HG02763 (cell line): Measurements from ENCODE around the gene PYM1.

Experiments used
- ATAC-seq: cut with Tn5 transposase; IDR thresholded peaks from one replicate; pipeline ENCODE4 v1.9.1; 2021; ENCODE audit warnings: mild to moderate bottlenecking, moderate library complexity; ENCODE audit not compliant: unreplicated experiment

Gene PYM1

DNA sequence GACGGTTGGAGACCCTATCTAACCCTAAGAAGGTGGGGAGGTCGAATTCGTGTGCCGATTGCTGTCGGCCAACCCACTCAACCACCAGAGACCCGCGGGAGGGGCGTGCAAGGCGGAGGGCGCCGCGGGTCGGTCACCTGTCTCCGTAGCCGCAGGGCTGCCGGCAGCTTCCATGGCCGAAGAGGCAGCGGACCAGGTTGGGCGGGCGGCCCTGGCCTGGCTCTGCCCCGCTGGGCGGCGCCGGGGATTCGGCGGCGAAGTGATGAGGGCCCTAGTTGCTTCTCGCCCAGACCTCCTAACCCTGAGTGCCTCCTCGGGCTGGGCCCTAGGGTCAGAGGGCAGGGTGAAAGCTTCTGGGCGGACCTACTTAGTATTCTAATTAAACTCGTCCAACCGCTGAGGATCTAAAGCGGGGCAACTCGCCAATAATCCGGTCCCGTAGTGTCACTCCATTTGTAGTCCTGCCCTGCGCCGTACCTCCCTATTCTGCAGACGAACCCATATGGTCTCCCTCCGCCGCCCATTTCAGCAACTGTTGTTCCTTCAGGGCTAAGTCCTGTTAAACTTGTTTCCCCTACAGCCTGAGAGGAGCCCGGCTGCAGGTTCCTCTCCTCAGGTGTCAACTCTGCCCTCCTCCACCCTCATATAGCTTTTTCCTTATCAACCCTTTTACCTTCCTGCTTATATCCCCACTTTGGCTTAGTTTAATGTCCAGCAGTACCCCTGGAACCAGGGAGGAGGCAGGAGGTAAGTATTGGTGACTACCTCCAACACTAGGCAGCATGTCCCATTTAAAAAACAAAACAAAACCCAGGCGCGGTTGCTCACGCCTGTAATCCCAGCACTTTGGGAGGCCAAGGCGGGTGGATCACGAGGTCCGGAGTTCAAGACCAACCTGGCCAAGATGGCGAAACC is at the start of gene PYM1:
TSS of gene PYM1 (minus strand) at position 307 of the 915 bp plus-strand sequence. CDS start at position 174, 133 bp downstream.
- ATAC-seq = peak; percentile 34

DNA sequence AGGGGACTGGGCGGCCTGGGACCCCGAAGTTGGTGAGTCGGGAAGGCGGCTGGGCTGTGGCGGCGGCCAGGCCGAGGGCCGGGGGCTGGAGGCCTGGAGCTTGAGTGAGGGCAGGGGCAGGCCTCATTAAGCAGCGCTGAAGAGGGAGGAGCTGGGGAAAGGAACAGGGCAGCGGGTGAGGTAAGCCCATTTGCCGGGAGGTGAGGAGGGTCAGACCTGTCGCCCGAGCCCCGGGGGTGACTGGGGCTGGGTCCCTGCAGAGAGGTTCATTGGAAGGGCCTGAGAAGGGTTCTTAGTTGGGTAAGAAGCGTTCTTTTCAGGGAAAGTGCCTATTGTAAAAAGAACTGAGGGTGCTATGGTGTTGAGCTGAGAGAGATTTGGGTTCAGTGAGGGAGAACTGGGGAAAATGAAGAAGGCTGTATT is 46.6 kb upstream of the PYM1 start:
- ATAC-seq = peak; percentile 9

DNA sequence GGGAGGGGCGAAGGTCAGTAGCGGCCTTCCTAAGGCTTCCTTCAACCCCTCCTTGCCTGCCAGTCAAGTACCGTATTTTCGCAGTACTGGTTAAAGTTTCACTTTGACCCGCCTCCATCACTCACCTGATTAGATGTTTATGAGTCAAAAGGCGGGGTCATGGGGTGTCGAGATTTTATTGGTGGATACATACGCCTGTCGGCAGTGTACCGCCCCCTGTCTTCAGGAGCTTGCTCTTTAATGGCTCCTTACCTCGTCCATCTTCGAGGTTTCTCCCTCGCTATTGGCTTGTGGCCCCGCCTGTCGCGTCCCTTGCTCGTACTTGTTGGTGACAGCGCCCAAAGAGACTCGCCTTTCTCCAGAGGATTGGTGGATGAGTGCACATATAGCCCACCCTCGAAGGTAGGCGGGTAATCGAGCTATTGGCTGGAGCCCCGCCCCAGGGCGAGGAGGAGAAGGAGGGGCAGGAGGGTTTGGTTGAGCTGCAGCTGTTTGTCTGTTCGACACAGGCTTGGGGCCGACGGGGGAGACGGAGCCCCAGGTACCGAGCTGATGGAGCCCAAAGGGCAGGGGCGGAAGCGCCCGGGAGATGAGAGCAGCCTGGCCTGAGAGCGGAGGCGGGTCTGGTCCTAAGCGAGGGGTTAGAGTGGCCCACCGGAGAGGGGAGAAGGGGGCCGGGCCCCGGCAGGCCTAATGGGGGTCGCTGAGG is 46.1 kb upstream of the PYM1 start, which contains the start of gene RAB5B:
TSS of gene RAB5B (plus strand) at position 480 of the 709 bp plus-strand sequence. CDS start 12,883 bp downstream, outside the sequence.
- ATAC-seq = peak; percentile 88

DNA sequence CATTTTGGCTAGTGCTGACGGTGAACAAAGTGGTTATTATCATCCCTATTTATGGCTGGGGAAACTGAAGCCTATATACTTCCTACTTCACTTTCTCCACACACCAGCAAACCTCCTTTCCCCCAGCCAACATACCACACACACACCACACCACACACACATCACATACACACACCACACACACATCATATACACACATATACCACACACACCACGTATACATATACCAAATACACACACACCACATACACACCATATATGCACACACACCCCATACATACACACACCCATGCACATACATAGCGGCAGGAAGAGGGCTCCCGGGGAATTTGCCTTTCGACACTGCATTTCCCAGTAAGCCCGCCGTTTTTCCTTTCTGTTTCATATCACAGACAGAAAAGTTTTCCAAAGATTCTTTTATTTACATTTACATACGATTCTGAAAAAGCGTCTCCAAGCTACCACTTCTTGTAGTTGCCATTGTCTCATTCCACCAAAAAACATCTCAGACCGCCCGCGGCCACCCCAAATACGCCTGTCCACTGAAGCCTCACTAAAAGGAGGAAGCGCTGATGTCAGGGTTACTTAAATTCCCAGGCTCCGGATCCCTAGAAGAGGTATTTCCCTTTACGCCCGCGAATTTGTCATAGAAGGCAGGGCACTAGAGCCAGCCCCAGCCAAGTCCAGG is 45.4 kb upstream of the PYM1 start:
- no peak for ATAC-seq

DNA sequence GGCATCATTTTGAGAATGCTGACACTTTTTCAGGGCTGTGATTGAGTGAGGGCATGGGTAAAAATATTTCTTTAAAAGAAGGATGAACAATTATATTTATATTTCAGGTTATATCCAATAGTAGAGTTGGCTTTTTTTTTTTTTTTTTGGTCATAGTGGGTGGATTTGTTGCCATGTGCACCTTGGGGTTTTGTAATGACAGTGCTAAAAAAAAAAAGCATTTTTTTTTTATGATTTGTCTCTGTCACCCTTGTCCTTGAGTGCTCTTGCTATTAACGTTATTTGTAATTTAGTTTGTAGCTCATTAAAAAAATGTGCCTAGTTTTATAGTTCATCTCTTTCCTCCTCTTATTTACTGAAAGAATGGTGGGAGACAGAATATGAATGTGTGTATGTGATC is 44.8 kb upstream of the PYM1 start:
- ATAC-seq = no peak

- ATAC-seq = no peak
Observed at GRCh38 chr12:55972042-55972441, 44.3 kb upstream of the PYM1 start.

DNA sequence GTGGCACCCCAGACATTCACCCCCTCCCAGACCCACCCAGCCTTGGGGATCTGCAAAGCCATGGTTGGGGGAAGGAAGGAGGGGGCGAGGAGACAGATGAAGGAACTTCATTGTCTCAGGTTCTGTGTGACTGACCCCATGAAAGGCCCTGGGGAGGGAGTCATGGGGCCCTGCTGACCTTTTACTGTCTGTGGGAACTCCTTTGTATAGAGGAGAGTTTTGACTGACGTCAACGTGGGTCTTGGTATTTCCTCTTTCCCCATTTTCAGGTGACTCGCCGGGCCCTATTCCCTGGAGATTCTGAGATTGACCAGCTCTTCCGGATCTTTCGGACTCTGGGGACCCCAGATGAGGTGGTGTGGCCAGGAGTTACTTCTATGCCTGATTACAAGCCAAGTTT is 43.1 kb upstream of the PYM1 start:
- ATAC-seq = no peak

DNA sequence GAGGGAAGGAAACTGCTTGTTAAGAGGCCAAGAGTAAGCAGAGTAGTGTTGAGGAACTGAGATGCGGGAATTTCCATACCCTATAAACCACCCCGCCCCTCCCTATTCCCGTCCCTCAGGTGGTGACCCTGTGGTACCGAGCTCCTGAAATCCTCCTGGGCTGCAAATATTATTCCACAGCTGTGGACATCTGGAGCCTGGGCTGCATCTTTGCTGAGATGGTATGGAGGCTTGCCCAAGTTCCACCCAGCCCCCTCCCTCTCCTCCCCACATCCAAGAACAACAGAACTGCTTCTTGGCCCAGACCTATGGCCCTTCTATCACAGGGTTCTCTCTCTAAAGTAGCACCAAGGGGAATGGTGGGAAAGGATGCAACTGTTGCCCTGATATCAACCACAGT is 41.7 kb upstream of the PYM1 start:
- ATAC-seq = no peak

GRCh38 chr12:55966408-55967281 is 39.0 kb upstream of the PYM1 start, which contains the start of gene CDK2:
Gene CDK2 (plus strand): TSS chr12:55966830. CDS start chr12:55967009, 179 bp downstream.
- ATAC-seq = peak; percentile 97

DNA sequence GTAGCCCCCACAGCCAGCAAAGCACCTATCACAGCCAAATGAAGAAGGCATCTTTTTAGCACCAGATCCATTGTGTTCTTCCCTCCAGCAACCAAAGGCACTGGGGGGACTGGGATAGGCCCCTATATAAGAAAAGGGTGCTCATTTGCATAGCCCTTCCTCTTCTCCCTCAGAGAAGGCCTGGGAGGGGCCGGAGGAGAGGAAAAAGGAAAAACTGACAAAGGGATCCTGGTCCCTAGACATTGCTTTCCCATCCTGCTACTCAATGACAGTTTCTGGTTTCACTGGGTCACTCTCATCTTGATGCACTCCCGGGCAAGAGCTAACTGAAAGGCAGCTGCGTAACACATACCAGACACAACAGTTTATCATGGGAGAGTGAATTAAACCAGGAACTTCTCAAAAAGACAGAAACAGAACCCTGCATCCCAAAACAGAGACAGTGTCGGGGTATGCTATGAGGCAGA is 38.3 kb upstream of the PYM1 start, which contains the start of gene PMEL:
TSS of gene PMEL (minus strand) at position 102 of the 467 bp plus-strand sequence. CDS start at position 71, 31 bp downstream.
- no peak for ATAC-seq

DNA sequence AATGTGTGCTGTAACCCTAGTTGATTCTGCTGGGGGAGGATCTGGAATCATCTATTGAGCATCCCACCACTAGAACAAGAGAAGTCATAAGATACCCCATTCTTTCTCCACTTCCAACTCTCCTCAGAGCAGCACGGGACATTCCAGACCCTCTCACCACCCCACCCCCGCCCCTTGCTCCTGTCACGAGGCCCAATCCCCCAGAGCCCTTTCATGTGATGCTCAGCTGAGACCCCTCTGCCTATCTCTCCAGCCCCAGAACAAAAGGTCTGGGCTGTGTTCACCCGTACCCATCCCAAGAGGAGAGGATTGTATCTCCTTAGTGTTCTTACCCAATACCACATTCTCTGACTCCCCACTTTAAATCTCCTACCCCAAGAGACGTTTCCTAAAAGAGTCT is 37.5 kb upstream of the PYM1 start:
- no peak for ATAC-seq

DNA sequence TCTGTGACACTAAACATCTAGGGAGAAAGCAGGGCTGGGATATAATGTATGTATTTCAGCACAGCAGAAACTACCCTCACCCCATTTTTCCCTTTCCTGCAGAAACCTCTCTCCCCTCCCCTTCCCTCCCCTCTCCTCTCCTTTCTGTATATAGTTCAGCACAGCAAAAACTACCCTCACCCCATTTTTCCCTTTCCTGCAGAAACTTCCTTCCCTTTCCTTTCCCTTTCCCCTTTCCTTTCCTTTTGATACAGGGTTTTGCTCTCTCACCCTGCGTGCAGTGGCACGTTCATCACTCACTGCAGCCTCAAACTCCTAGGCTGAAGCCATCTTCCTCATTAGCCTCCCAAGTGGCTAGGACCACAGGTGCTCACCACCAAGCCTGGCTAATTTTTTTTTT is 36.1 kb upstream of the PYM1 start:
- no peak for ATAC-seq

DNA sequence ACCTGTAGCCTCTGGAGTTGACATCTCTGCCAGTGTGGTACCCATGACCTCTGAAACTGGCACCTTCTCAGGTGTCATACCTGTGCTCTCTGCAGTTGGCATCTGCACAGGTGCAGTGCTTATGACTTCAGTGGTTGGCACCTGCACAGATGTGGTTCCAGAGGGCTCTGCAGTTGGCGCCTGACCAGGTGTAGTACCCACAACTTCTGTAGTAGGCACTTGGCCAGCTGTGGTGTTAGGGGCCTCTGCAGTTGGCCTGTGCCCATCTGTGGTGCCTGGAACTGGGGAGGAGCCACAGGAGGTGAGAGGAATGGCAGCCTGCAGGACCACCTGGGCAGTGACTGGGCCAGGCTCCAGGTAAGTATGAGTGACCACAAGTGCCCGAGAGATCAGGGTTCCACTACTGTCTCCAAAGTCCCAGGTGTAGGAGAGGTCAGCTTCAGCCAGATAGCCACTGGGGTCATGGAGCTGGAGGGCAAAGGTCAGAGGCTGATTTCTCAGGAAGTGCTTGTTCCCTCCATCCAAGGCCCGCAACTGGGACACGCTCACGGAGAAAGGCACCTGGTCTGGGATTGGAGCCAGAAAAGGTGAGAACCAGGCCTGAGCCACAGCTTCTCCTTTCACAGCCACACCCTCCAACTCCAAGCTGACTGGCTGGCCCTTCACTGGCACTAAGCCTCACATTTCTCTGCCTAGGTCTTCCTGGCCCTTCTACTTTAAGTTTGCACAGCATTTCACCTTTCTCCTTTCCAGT is 29.6 kb upstream of the PYM1 start:
- ATAC-seq = no peak

GRCh38 chr12:55955800-55956508 is 28.3 kb upstream of the PYM1 start:
- no peak for ATAC-seq

GRCh38 chr12:55955344-55955743 is 27.6 kb upstream of the PYM1 start:
- no peak for ATAC-seq

GRCh38 chr12:55946553-55946952 is 18.9 kb upstream of the PYM1 start:
- ATAC-seq = no peak

DNA sequence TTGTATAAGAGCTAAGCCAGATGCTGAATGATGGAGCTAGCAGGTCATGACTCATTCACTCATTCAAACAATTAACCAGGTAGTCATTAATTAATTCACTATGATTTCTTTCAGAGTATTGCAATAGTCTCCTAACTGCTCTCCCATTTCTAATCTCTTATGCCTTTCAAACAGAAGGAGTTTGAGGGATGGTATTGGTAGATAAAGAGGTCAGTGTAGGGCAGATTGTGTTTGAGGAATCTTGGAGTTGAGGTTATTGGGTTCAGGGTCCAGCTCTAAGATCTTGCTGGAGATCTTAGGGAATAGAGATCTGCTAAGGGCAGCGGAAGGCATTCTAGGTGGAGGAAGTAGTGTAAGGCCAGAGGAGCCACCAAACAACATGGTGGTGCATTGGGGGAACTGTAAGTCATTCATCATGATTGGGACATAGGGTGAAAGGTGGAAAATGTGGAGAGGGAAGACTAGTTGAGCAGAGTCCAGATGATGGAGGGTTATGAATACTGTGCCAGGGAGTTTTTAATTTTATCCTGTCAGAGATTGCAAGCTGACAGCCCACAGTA is 15.0 kb upstream of the PYM1 start:
- ATAC-seq = no peak

- no peak for ATAC-seq
Observed at GRCh38 chr12:55942055-55942454, 14.4 kb upstream of the PYM1 start.
